ENCODE data around the gene SCARB2.

SCARB2 gene

DNA sequence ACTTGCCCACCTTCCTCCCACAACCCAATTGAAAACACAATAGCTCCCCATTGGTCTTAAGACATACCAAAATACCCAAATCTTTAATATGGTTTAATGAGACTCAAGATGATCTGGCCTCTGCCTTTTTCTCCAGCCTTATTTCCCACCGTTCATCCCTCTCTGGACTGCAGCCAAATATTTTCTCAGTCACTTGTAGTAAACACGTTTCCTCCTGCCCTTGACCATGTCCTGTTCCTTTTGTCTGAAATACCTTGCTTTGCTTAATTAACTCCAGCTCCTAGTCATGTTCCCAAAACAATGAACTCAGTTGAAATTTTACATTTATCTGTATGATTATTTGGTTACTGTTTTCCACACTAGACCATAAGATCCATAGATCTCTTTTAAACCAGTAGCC, 57.0 kb downstream of the SCARB2 start:
- no peak overlapping the region for H3K4me3 ChIP-seq (ENCODE audit: low read depth, low read length)

DNA sequence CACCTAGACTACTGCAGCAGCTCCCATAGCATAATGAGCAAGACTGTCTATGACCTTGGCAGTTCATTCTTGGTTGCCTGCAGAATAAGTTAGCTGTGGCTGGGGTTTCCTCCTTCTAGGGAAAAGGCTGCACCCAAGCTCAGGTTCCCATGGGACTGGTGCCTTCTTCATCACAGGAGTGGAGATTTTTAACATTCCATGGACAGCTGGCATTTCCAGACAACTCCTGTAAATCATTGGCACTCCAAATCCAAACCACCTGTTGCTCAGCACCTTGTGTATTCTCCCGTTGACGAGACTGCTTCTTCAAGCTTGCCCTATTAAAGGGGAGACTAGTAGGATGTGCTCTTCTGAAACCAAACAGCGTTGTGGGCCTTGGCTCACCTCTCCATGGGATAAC, 57.6 kb downstream of the SCARB2 start:
- H3K4me3 ChIP-seq (ENCODE audit: low read depth, low read length) = no peak overlapping the region

DNA sequence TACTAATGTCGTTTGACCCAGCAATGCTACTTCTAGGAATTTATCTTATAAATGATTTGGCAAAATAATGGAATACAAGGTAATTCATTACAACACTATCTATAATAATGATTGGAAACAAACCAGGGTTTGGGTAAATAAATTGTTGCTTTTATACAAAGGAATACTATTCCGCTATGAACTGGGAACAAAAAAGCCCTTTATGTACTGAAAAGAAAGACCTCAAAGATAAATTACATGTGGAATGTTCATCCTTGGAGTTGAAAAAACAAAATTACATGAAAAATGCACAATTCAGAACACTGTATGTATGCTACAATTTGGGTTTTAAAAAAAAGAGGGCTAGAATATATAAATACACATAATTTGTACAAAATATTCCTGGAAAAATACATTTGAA, 60.3 kb downstream of the SCARB2 start:
- H3K4me3 ChIP-seq (ENCODE audit: low read depth, low read length) = no peak overlapping the region

GRCh38 chr4:76148142-76148865, 65.3 kb downstream of the SCARB2 start, which contains the start of gene NUP54:
Gene NUP54 (minus strand): TSS chr4:76148397. CDS start chr4:76148374, 23 bp downstream.
- peak within 1 kb of the TSS; percentile 91 for H3K4me3 ChIP-seq (ENCODE audit: low read depth, low read length)

- peak overlapping the region; percentile 91 for H3K4me3 ChIP-seq (ENCODE audit: low read depth, low read length)
Observed at GRCh38 chr4:76147454-76148141, 66.0 kb downstream of the SCARB2 start.

GRCh38 chr4:76144546-76144945, 69.1 kb downstream of the SCARB2 start:
- no peak overlapping the region for H3K4me3 ChIP-seq (ENCODE audit: low read depth, low read length)

GRCh38 chr4:76141241-76141640, 72.4 kb downstream of the SCARB2 start:
- H3K4me3 ChIP-seq (ENCODE audit: low read depth, low read length) = no peak overlapping the region

DNA sequence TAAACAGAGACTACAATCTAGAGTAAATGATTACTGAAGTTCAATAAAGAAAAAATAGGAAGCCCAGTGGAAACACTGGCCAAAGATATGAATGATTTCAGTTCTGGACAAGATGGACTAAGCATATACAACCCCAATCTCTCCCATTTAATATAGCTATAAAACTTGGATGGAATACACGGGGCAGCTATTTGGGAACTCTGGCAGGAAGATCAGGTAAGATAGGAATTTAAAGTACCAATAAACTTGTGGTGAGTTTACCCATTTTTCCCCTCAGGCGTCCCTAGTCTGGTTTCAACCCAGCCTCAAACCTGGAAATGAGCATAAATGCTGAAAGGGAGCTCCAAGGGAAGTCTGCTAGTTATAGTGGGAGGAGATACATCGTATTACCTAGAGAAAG, 85.9 kb downstream of the SCARB2 start:
- no peak overlapping the region for H3K4me3 ChIP-seq (ENCODE audit: low read depth, low read length)

DNA sequence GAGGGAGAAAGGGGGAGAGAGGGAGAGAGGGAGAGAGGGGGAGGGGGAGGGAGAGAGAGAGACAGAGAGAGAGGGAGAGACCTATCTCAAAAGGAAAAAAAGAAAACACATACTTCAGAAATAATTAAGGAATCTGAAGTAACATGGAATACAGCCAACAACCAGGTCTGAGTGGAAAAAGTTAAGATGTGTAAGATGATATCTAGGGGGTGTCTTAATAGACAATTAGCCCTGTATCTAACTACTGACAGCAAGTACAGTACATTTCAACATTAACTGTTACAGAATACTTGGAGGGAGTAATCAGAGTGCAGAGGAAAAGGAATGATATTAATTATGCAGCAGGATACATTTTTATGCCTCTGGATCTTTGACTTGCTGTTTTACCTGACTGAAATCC, 87.8 kb downstream of the SCARB2 start:
- no peak overlapping the region for H3K4me3 ChIP-seq (ENCODE audit: low read depth, low read length)

- H3K4me3 ChIP-seq (ENCODE audit: low read depth, low read length) = no peak overlapping the region
Observed at GRCh38 chr4:76120199-76120598, 93.4 kb downstream of the SCARB2 start.

DNA sequence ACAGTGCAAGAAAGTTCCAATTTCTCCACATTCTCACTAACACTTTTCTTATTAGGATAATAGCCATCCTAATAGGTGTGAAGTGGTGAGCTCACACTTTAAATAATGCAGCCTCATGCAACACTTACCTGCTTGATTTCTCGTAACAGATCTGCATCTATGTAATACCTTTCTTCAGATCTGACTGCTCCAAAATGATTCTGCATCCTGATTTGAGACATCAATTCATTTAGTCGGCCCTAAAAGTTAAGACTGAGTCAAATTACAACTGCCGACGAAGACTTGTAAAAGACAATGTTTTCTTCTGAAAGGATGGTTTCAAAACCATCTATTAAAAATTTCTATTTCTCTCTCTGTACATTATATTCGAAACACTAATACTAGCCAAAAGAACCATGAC, 96.1 kb downstream of the SCARB2 start:
- no peak overlapping the region for H3K4me3 ChIP-seq (ENCODE audit: low read depth, low read length)

- no peak overlapping the region for H3K4me3 ChIP-seq (ENCODE audit: low read depth, low read length)
Observed at GRCh38 chr4:76116821-76117220, 96.8 kb downstream of the SCARB2 start.

Data from iPS-11a (cell line).